ENCODE data around the gene MBL2.
A peak's percentile ranks its signal among the peaks of the same experiment; 100 is the strongest.

Gene MBL2

GRCh38 chr10:52779541-52780390 is 7.2 kb upstream of the MBL2 start:
- no peak overlapping the region for H3K27ac ChIP-seq
- TF ChIP-seq CTCF (conservative IDR thresholded peaks at IDR 0.05): peak; percentile 91

GRCh38 chr10:52778511-52779392 is 6.2 kb upstream of the MBL2 start:
- TF ChIP-seq CTCF (conservative IDR thresholded peaks at IDR 0.05): peak; percentile 43
- H3K27ac ChIP-seq: no peak overlapping the region

- TF ChIP-seq CTCF (conservative IDR thresholded peaks at IDR 0.05): no peak
- H3K27ac ChIP-seq: no peak overlapping the region
Observed at GRCh38 chr10:52777414-52777813, 4.8 kb upstream of the MBL2 start.

- no peak for TF ChIP-seq CTCF (conservative IDR thresholded peaks at IDR 0.05)
- no peak overlapping the region for H3K27ac ChIP-seq
Observed at GRCh38 chr10:52776471-52776903, 3.9 kb upstream of the MBL2 start.

- TF ChIP-seq CTCF (conservative IDR thresholded peaks at IDR 0.05): no peak
Observed at GRCh38 chr10:52775132-52775647, 2.6 kb upstream of the MBL2 start.

GRCh38 chr10:52774600-52775106 is 2.1 kb upstream of the MBL2 start:
- H3K27ac ChIP-seq: no peak overlapping the region
- no peak for TF ChIP-seq CTCF (conservative IDR thresholded peaks at IDR 0.05)

More at GRCh38 chr10:52775132-52775647, 2.6 kb upstream of the MBL2 start:
- H3K27ac ChIP-seq: no peak overlapping the region

- H3K27ac ChIP-seq: no peak overlapping the region
- no peak for TF ChIP-seq CTCF (conservative IDR thresholded peaks at IDR 0.05)
Observed at GRCh38 chr10:52774182-52774581, 1.6 kb upstream of the MBL2 start.
